Endothelial cell (in vitro differentiated cells): Measurements from ENCODE around the gene CACNA1C. TPM values are rescaled to one million over a fixed set of nuclear protein-coding genes. Genes with fewer than 3 reads are reported as not detected.

Experiments
- DNase-seq: peaks from one replicate; pipeline ENCODE4 v3.0.0; 2021; ENCODE audit warnings: low spot score
- H3K27ac Mint-ChIP-seq: one replicate; pipeline ENCODE4 v1.8.0; 2021; ENCODE audit warnings: mixed read lengths, inconsistent platforms; ENCODE audit not compliant: unreplicated experiment
- H3K27me3 Mint-ChIP-seq: one replicate; pipeline ENCODE4 v1.8.0; 2021; ENCODE audit warnings: mild to moderate bottlenecking, moderate library complexity, mixed read lengths, inconsistent platforms; ENCODE audit not compliant: unreplicated experiment
- H3K36me3 Mint-ChIP-seq: one replicate; pipeline ENCODE4 v1.8.0; 2021; ENCODE audit warnings: mild to moderate bottlenecking, low read depth, mixed read lengths, inconsistent platforms; ENCODE audit not compliant: unreplicated experiment
- H3K4me1 Mint-ChIP-seq: one replicate; pipeline ENCODE4 v1.8.0; 2021; ENCODE audit warnings: mild to moderate bottlenecking, mixed read lengths, inconsistent platforms; ENCODE audit not compliant: unreplicated experiment
- H3K4me3 Mint-ChIP-seq: one replicate; pipeline ENCODE4 v1.8.0; 2021; ENCODE audit warnings: mild to moderate bottlenecking, mixed read lengths, inconsistent platforms; ENCODE audit not compliant: unreplicated experiment
- H3K9me3 Mint-ChIP-seq: one replicate; pipeline ENCODE4 v1.8.0; 2021; ENCODE audit warnings: mixed read lengths, inconsistent platforms; ENCODE audit not compliant: unreplicated experiment
- total RNA-seq: library from RNA; stranded (reverse); fragmentation: NEBNext Ultra II Directional; extraction: Animal tissue kit (Norgen Biotek cat#: 25700); gene quantifications from one replicate; pipeline ENCODE4 v1.2.1, GENCODE V29; 2021; ENCODE audit not compliant: unreplicated experiment
- TF ChIP-seq, protein P1 (sequence below): fragments of 200-600 bp; sonication (generic); IDR thresholded peaks from one replicate; pipeline ENCODE4 v1.5.0; 2021; ENCODE audit warnings: antibody characterized with exemption; ENCODE audit not compliant: unreplicated experiment

CACNA1C gene
- total RNA-seq, 1 donor from 2014 or later = 11.1 TPM

DNA sequence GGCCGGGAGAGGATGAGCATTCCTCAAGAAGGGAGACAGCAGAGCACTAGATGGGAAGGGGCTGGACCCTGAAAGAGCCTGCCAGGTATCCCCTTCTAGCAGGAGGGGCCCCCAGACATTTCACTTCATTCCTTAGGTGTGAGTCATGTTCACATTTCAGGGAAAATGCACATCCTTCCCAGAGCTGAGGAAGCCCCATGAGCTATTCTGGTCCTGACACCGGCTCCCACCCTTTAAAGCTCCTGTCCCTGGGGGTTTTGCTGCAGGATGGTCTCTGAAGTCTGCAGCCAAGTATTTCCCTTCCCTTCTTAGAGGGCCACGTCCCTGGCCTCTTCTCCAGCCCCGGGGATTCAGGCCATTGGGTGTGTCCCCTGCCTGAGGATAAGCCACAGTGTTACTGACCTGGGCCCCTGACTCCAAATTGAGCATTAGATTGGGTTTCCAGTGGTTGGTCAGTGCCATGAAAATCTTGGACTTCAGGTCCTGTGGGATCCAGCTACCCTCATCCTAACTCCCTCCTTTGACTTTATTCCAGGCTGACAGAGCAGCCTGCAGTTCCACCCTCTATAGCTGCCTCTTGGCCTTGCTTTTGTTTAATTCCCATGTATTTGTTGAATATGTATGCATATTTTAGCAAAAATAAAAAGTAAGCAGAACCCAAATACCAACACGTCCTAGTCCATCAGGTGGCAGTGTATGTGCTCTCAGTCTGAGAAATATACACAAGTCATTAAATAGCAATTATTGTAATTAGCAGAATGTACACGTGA lies 267.1 kb downstream of the CACNA1C start:
- no peaks in the 10 kb centered on the region for H3K36me3 Mint-ChIP-seq

DNA sequence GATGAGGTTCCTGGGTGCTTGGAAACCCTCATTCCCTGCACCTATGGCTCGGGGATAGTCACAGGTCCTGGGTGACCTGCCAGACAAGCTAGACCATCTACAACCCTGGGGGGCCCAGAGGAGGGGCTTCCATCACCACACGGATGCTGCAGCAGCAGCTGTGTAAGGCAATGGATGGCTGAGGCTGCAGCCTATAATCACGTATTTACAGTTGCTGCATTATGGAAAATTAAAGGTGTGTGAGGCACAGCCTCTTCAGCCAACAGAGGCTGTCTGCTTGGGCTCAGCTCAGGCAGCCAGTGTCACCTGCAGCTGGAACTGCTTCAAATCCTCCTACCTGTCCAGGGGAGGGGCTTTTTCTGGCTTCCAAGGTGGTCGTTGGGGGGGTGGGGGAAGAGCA lies 268.1 kb downstream of the CACNA1C start:
- Mint-ChIP-seq H3K27me3 (peaks cover 7% of the 10 kb centered on the region), H3K9me3 (no peaks in the 10 kb centered on the region), H3K36me3 (no peaks in the 10 kb centered on the region), H3K4me1 (peaks cover 19% of the 10 kb centered on the region), H3K4me3 (no peak overlapping the region), H3K27ac (no peak overlapping the region)
- TF ChIP-seq, protein P1, sequence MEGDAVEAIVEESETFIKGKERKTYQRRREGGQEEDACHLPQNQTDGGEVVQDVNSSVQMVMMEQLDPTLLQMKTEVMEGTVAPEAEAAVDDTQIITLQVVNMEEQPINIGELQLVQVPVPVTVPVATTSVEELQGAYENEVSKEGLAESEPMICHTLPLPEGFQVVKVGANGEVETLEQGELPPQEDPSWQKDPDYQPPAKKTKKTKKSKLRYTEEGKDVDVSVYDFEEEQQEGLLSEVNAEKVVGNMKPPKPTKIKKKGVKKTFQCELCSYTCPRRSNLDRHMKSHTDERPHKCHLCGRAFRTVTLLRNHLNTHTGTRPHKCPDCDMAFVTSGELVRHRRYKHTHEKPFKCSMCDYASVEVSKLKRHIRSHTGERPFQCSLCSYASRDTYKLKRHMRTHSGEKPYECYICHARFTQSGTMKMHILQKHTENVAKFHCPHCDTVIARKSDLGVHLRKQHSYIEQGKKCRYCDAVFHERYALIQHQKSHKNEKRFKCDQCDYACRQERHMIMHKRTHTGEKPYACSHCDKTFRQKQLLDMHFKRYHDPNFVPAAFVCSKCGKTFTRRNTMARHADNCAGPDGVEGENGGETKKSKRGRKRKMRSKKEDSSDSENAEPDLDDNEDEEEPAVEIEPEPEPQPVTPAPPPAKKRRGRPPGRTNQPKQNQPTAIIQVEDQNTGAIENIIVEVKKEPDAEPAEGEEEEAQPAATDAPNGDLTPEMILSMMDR = no peak
- no peak for DNase-seq

More for the DNA sequence above, 267.1 kb downstream of the CACNA1C start:
- Mint-ChIP-seq H3K27ac (no peak overlapping the region), H3K27me3 (peaks cover 7% of the 10 kb centered on the region), H3K4me1 (peaks cover 10% of the 10 kb centered on the region), H3K9me3 (no peaks in the 10 kb centered on the region), H3K4me3 (no peak overlapping the region)
- no peak for DNase-seq
- TF ChIP-seq, protein P1 = no peak

DNA sequence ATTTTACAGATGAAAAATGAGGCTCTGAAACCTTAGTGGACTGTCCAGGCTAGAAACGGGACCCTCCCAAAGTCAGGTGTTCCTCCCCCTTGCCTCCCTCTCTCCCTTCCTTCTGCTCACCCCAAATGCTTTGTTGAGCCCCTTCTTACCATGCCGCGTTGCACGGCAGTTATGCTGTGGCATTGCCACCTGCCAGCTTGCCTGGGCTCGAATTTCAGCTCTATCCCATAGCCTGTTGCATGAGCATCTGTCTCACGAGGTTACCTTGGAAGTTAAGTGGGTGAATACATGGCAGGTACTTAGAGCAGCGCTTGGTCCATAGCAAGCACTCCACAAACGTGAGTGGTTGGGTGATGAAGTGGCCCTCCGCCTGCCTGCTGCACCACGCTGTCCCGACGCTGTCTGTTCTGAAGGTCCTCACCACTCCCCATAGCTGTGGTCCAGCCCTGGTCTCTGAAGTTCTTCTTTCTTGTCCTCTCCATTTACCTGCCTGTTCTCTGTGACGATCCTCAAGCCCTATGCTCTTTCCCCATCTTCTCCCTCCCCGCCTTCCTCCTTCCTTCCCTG lies 269.9 kb downstream of the CACNA1C start:
- TF ChIP-seq, protein P1 = no peak
- DNase-seq = no peak
- Mint-ChIP-seq H3K27ac (no peak overlapping the region), H3K27me3 (peaks cover 5% of the 10 kb centered on the region), H3K4me3 (no peak overlapping the region), H3K36me3 (no peaks in the 10 kb centered on the region), H3K4me1 (peaks cover 23% of the 10 kb centered on the region), H3K9me3 (no peaks in the 10 kb centered on the region)

DNA sequence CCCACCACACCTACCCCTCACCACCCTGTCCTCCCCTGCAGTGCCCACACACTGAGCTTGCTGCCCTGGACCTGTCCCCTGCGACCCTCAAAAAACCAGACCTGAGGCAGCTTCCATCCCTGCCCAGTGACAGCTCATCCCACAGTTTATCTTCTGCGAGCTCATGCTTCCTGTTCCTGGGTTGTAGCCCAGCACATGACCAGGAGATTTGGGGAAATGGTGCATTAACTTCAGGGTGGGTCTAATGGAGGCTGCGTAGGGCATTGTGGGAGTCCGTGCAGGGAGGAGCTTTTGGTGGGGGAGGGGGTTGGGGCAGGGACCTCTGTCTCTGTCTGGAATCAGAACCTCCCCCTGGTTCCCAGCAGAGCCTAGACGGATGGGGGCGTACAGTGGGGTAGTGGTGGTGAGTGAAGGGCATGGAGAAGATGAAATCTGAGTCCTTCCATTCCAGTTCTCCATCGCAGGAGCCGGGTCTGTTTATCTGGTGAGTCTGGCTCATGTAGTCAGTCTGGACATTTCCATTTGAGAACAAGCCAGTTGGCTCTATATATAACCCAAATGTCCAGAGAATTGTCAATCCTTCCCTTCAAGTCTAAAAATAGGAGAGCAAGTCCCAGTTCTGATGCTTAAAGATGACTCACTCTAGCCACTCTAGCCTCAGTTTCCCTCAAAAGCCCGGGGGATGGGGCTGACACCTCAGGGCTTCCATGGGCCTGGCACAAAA lies 270.9 kb downstream of the CACNA1C start:
- no peak for DNase-seq
- TF ChIP-seq, protein P1 = no peak
- Mint-ChIP-seq H3K36me3 (no peaks in the 10 kb centered on the region), H3K27ac (no peak overlapping the region), H3K27me3 (peaks cover 2% of the 10 kb centered on the region), H3K4me3 (no peak overlapping the region), H3K4me1 (peaks cover 23% of the 10 kb centered on the region), H3K9me3 (no peaks in the 10 kb centered on the region)
